Globus pallidus (tissue), 1 donor: ENCODE data around the gene BYSL.

Source experiments
- DNase-seq: peaks from one replicate; pipeline ENCODE4 v3.0.0-alpha.2; 2015; ENCODE audit warnings: low spot score

Gene BYSL

GRCh38 chr6:41920921-41921711, at the start of gene BYSL, which contains the start of gene MED20:
TSS of gene BYSL (plus strand) at chr6:41921499. CDS start at chr6:41921563, 64 bp downstream.
TSS of gene MED20 (minus strand) at chr6:41921139. CDS start at chr6:41921018, 121 bp downstream.
- DNase-seq: peak; percentile 95

GRCh38 chr6:41871691-41872090, 49.6 kb upstream of the BYSL start:
- no peak for DNase-seq

GRCh38 chr6:41872147-41872546, 49.2 kb upstream of the BYSL start:
- no peak for DNase-seq

GRCh38 chr6:41874741-41875140, 46.6 kb upstream of the BYSL start:
- no peak for DNase-seq

- DNase-seq: no peak
These were observed 44.1 kb upstream of the BYSL start for GRCh38 chr6:41877051-41877680.

GRCh38 chr6:41878246-41878645, 43.1 kb upstream of the BYSL start:
- DNase-seq: no peak

- DNase-seq: no peak
These were observed 42.3 kb upstream of the BYSL start for GRCh38 chr6:41878961-41879405.

GRCh38 chr6:41881506-41881905, 39.8 kb upstream of the BYSL start:
- no peak for DNase-seq

- no peak for DNase-seq
These were observed 36.3 kb upstream of the BYSL start for GRCh38 chr6:41884957-41885356.

GRCh38 chr6:41885930-41886329, 35.4 kb upstream of the BYSL start:
- DNase-seq: no peak

GRCh38 chr6:41887331-41887751, 34.0 kb upstream of the BYSL start:
- no peak for DNase-seq

GRCh38 chr6:41892921-41893564, 28.3 kb upstream of the BYSL start:
- DNase-seq: no peak

GRCh38 chr6:41894366-41895299, 26.7 kb upstream of the BYSL start:
- no peak for DNase-seq

- DNase-seq: peak; percentile 89
These were observed 25.7 kb upstream of the BYSL start, which contains the start of gene USP49 for GRCh38 chr6:41895300-41896233. TSS of gene USP49 (minus strand) at chr6:41895375. CDS start at chr6:41806983, 88,392 bp downstream.

GRCh38 chr6:41896281-41896680, 25.0 kb upstream of the BYSL start:
- DNase-seq: no peak

GRCh38 chr6:41900861-41901260, 20.4 kb upstream of the BYSL start:
- DNase-seq: no peak

GRCh38 chr6:41901882-41902519, 19.3 kb upstream of the BYSL start:
- no peak for DNase-seq

GRCh38 chr6:41909727-41910126, 11.6 kb upstream of the BYSL start:
- DNase-seq: no peak

GRCh38 chr6:41914343-41914742, 7.0 kb upstream of the BYSL start:
- no peak for DNase-seq
